ENCODE results near the gene NFATC2. TPM values are rescaled to one million over a fixed set of nuclear protein-coding genes. Genes with fewer than 3 reads are reported as not detected.

NFATC2 gene
- total RNA-seq, 1 experiment from 2014 or later: 5.0 TPM

DNA sequence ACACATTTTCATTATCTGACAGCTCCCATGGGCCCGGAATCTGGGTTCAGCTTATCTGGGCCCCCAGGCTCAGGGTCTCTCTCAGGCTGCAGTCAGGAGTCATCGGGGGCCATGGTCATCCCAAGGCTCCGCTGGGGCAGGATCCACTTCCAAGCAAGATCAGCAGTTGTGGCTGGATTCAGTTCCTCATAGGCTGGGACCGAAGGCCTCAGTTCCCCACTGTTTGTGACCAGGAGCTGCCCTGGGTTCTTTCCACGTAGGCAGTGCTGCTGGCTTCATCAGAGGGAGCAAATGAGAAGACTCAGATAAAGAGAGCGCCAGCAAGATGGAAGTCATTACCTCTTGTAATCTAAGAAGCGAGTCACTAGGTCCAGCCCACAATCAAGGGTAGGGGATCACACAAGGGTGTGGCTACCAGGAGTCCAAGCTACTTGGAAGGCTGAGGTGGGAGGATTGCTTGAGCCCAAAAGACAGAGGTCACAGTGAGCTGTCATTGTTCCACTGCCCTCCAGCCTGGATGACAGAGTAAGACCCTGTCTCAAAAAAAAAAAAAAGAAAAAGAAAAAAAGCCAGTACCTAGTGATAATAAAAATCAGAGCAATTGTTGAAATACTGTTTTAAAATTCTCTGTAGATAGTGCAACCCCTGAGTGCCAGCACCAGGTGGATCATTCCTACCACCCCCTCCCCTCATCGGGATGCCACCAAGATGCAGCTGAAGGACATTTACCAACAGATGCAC, 162.7 kb downstream of the NFATC2 start:
- ChIA-PET RAD21 (ENCODE audit: low non-redundant PET in 1 of 2, low total read pairs in 2 of 2, uncharacterized antibody in 2 of 2, unreplicated experiment in 2 of 2) (interaction anchor here in 1 of 2 experiments (1.3 kb wide), 1 partner anchor 215 kb away, joined by 6 read pairs; no protein-coding TSS in a partner anchor), POLR2A (no interaction called here), CTCF (interaction anchor here (0.9 to 3.4 kb wide), 4 partner anchors 216 to 704 kb away, joined by 3 to 19 read pairs (median 6); no protein-coding TSS in a partner anchor)
- Histone ChIP-seq H3K4me1 (ENCODE audit: control insufficient read depth in 1 of 2, insufficient read depth in 2 of 2, low read length in 2 of 2) (peaks cover 3 to 8% of the 10 kb centered on the region in 2 experiments; a peak in 2 of 4 replicates), H3K27me3 (ENCODE audit: insufficient read depth, low read length) (no peaks in the 10 kb centered on the region), H2AFZ (ENCODE audit: low read depth, low read length, poor library complexity, severe bottlenecking) (no peak overlapping the region), H3K27ac (ENCODE audit: low read depth, low read length) (no peak overlapping the region), H3K9ac (ENCODE audit: low read length) (no peak overlapping the region), H3K9me2 (ENCODE audit: insufficient read depth) (no peaks in the 10 kb centered on the region), H4K20me1 (ENCODE audit: insufficient read depth) (no peaks in the 10 kb centered on the region), H3K4me2 (ENCODE audit: low read length) (no peak overlapping the region), H3K4me3 (replicated peaks in 1 of 2; ENCODE audit: low read depth in 1 of 2, low read length in 2 of 2) (no peak overlapping the region), H3K9me3 (ENCODE audit: control insufficient read depth in 1 of 2, insufficient read depth in 1 of 2, low read depth in 1 of 2, low read length in 2 of 2) (no peaks in the 10 kb centered on the region), H3K79me2 (ENCODE audit: insufficient read depth, low read length) (no peaks in the 10 kb centered on the region), H3K36me3 (ENCODE audit: control insufficient read depth in 1 of 2, insufficient read depth in 2 of 2, low read length in 2 of 2) (no peaks in the 10 kb centered on the region)
- DNase-seq (ENCODE audit: low read depth, low spot score): no peak
- TF ChIP-seq SP1 (IDR thresholded peaks at IDR 0.05; ENCODE audit: low read depth) (no peak), EZH2phosphoT487 (IDR thresholded peaks at IDR 0.05; ENCODE audit: borderline replicate concordance) (no peak), MAX (IDR thresholded peaks at IDR 0.05) (no peak), FOSL1 (IDR thresholded peaks at IDR 0.05; ENCODE audit: low read depth) (no peak), JUND (IDR thresholded peaks at IDR 0.05) (no peak), SIN3A (IDR thresholded peaks at IDR 0.05; ENCODE audit: low read depth) (no peak), YY1 (IDR thresholded peaks at IDR 0.05; ENCODE audit: extremely low read depth, insufficient replicate concordance, low read depth, low read length) (no peak), EZH2 (IDR thresholded peaks at IDR 0.05) (no peak), ZBTB33 (IDR thresholded peaks at IDR 0.05; ENCODE audit: extremely low read depth, insufficient replicate concordance, low read length) (no peak), POLR2AphosphoS5 (IDR thresholded peaks at IDR 0.05; ENCODE audit: low read depth, low read length) (no peak), CBX3 (IDR thresholded peaks at IDR 0.05; ENCODE audit: low read depth) (no peak), CEBPB (IDR thresholded peaks at IDR 0.05; ENCODE audit: low read depth) (no peak), EGR1 (IDR thresholded peaks at IDR 0.05; ENCODE audit: low read depth) (no peak), ZFX (IDR thresholded peaks at IDR 0.05) (no peak), ELF1 (IDR thresholded peaks at IDR 0.05; ENCODE audit: borderline replicate concordance, low read depth) (no peak)
- TF ChIP-seq, protein P1, sequence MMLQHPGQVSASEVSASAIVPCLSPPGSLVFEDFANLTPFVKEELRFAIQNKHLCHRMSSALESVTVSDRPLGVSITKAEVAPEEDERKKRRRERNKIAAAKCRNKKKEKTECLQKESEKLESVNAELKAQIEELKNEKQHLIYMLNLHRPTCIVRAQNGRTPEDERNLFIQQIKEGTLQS (IDR thresholded peaks at IDR 0.05): no peak
- TF ChIP-seq, protein P2, sequence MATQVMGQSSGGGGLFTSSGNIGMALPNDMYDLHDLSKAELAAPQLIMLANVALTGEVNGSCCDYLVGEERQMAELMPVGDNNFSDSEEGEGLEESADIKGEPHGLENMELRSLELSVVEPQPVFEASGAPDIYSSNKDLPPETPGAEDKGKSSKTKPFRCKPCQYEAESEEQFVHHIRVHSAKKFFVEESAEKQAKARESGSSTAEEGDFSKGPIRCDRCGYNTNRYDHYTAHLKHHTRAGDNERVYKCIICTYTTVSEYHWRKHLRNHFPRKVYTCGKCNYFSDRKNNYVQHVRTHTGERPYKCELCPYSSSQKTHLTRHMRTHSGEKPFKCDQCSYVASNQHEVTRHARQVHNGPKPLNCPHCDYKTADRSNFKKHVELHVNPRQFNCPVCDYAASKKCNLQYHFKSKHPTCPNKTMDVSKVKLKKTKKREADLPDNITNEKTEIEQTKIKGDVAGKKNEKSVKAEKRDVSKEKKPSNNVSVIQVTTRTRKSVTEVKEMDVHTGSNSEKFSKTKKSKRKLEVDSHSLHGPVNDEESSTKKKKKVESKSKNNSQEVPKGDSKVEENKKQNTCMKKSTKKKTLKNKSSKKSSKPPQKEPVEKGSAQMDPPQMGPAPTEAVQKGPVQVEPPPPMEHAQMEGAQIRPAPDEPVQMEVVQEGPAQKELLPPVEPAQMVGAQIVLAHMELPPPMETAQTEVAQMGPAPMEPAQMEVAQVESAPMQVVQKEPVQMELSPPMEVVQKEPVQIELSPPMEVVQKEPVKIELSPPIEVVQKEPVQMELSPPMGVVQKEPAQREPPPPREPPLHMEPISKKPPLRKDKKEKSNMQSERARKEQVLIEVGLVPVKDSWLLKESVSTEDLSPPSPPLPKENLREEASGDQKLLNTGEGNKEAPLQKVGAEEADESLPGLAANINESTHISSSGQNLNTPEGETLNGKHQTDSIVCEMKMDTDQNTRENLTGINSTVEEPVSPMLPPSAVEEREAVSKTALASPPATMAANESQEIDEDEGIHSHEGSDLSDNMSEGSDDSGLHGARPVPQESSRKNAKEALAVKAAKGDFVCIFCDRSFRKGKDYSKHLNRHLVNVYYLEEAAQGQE (IDR thresholded peaks at IDR 0.05; ENCODE audit: low read depth): no peak
- TF ChIP-seq, protein P3, sequence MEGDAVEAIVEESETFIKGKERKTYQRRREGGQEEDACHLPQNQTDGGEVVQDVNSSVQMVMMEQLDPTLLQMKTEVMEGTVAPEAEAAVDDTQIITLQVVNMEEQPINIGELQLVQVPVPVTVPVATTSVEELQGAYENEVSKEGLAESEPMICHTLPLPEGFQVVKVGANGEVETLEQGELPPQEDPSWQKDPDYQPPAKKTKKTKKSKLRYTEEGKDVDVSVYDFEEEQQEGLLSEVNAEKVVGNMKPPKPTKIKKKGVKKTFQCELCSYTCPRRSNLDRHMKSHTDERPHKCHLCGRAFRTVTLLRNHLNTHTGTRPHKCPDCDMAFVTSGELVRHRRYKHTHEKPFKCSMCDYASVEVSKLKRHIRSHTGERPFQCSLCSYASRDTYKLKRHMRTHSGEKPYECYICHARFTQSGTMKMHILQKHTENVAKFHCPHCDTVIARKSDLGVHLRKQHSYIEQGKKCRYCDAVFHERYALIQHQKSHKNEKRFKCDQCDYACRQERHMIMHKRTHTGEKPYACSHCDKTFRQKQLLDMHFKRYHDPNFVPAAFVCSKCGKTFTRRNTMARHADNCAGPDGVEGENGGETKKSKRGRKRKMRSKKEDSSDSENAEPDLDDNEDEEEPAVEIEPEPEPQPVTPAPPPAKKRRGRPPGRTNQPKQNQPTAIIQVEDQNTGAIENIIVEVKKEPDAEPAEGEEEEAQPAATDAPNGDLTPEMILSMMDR (IDR thresholded peaks at IDR 0.05 in 2 of 3, conservative IDR thresholded peaks at IDR 0.05 in 1 of 3; ENCODE audit: borderline replicate concordance in 1 of 3, insufficient read depth in 1 of 3, low read depth in 2 of 3, low read length in 2 of 3): no peak
- intact Hi-C loops (cut with micrococcal nuclease): no loop called here
- no peak for ATAC-seq
- no TSS peak for BruUV-seq (replicated peaks)

All from HCT116 (cell line).